ENCODE data around the gene RASSF5.

Gene RASSF5

DNA sequence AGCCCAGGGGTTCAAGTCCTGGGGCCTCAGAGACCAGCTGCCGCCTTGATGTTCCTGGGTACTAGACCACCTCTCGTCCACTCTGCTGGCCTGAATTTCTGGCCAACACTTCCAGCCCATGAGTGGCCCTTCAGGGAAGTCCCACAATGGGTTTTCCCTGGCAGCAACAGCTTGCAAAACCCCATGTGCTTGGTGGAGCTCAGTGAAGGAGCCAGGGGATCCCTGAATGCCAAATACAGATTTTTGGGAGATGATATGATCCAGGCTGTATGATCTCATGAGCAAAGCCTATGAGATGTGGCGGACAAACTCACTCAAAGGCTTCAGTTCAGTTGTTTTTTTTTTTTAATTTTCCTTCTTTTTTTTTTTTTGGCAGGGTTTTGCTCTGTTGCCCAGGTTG, 9.6 kb upstream of the RASSF5 start:
- DNase-seq (ENCODE audit: low spot score): no peak

DNA sequence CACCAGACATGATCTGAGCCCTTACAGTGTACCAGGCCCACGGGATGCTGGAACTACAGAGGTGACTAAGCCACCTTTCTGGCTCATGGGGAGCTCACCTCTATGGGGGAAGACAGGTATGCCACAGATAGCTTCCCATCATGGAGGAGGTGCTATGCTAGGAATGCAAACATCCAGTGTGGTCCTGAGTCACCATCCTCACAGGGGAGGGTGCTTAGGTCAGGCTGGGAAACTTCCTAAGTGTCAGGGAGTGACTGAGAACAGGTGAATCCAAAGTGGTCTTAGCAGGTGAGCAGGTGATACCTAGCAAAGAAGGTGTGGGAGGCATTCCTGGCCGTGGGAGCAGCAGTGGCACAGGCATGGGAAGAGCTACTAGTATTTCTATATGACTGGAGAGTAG, 8.6 kb upstream of the RASSF5 start:
- no peak for DNase-seq (ENCODE audit: low spot score)

DNA sequence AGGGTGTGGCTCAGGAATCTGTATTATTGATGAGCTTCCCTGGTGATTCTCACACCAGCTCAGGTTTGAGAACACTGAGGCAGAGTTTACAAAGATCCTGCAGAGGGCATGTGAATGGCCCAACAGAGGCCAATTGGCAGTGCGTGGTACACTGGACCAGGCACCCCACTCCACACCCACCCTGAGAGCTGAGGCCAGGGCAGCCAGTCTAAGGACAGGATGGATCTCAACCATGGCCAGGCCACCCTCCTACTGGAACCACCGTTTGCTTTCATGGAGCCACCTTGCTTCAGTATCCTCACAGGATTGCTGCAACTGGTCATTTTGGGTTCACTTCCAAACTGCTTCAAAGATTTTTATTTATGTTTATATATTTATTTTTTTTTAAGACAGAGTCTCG, 7.3 kb upstream of the RASSF5 start:
- DNase-seq (ENCODE audit: low spot score): no peak

DNA sequence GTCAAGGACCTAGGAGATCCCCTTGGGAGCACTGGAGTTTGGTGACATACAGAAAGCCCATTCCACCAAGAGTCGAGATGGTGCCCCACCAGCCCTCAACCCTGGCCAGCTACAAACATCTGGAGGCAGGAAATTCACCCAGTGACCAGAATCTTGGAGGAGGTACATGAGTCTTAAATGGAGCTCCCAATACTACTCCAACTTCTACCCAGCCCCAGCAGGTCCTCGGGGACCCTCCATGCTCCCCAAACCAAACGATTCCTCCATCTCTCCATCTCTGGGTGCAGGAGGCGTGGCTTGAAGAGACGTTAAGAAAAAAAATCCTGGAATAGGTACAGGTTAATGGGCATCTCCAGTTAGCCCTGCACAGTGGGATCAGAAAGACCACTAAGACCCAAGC, 5.5 kb upstream of the RASSF5 start:
- no peak for DNase-seq (ENCODE audit: low spot score)

DNA sequence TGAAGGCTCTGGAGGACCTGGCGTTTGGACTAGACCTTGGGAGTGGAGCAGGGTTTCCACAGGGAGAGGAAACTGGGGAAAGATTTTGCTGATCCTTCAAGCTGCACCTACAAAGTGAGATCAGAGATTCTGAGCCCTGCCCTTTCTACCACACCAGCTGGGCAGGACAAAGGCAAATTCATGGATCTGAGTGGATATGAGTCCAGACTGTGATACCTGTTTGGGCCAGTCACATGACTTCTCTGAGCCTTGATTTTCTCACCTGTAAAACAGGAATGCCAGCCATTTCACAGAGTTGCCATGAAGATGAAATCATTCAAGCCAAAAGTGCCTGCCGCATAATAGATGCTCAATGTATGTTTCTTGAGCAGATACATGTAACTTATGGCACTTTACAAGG, 4.9 kb upstream of the RASSF5 start:
- DNase-seq (ENCODE audit: low spot score): no peak

DNA sequence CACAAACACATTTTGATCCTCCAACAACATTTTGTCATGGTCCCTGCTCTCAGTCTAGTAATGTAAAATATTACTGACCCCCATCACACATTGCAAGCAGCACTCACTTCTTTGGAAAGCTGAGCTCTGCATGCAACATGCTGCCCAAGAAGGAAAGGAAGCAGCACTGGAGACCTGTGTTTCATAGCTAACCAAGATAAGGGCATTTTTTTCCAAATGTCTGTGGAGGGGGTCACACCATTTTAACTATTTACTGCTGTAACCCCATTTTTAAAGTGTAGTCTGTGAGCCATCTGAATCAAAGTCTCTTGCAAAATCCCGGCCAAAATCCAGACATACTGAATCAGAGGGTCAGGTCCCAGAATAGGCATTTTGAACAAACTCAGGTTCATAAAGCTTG, 4.5 kb upstream of the RASSF5 start:
- no peak for DNase-seq (ENCODE audit: low spot score)

DNA sequence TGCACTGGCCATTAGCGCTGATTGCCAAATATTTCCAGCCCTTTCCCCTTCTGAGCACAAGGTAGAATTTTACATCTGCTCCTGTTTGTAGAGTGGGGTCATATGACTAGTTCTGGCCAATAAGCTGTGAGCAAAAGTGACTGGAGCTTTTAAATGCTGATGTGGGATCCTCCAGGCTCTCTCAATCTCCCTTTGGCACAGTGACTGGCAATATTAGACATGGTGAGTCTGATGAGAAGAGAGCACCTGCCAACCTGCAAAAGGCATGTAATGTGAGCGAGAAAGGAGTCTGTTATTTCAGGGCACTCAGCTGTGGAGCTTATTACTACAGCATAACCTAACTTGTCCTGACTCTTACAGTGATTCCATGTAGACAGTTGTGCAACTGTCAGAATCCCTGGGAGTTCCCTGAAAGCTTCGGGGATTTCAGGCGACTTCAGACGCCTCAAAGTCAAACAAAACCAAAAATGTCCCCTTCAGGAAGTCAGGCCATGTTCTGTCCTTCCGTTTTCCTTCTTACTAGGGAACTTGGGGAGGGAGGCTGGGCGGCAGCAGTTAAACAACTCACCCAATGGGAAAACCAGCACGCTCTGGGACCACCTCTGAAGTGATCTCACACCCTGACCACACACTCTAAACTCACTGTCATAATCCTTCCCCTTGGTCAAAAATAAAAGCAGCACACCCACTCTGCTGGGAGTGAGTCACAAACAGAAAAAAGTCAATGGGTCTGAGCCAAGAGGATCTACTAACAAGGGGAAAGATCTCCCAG, 3.6 kb upstream of the RASSF5 start:
- DNase-seq (ENCODE audit: low spot score): peak; percentile 91

DNA sequence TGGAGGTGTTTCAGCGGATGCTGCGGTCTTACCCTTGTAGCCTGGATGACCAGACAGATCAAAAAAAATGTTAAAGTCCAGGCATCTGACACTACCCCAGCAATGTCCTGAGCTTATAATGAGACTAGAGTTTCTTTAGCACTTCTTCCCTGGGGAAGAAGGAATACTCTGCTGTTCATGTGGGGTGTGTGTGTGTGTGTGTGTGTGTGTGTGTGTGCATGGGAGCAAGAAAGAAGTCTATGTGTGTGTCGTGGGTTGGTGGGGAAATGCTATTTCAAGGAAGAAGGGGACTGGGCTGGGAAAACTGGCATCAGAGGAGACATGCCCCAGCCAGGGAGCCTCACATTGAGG, 3.0 kb upstream of the RASSF5 start:
- no peak for DNase-seq (ENCODE audit: low spot score)

DNA sequence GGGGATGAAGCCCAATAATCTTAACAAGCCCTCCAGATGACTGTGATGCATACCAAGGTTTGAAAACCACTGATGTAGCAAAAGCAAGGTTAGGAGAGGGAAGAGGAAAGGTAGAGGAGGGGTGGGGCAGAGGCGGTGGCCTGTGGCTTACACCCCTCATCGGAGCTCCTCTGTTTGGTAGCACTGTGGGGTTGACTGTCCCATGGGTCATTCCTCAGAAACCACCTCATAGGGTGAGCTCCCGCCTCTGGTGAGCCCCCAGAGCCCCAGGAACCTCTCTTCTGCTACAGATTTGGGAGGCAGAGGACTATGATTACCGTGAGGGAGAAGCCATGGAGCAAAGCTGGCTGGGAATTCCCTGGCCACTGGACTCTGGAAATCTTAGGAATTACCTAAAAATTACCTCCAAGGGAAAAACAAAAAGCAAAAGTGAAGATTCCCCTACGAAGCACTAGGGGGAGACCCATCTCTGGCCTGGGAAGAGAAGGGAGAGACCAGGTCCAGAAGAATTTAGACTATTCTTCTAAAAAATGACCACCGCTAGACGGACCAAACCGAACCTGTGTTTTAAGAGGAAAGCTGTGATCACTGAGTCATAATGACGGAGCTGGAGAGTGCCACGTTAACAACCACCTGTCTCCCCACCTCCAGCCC, 1.5 kb upstream of the RASSF5 start:
- peak; percentile 34 for DNase-seq (ENCODE audit: low spot score)

DNA sequence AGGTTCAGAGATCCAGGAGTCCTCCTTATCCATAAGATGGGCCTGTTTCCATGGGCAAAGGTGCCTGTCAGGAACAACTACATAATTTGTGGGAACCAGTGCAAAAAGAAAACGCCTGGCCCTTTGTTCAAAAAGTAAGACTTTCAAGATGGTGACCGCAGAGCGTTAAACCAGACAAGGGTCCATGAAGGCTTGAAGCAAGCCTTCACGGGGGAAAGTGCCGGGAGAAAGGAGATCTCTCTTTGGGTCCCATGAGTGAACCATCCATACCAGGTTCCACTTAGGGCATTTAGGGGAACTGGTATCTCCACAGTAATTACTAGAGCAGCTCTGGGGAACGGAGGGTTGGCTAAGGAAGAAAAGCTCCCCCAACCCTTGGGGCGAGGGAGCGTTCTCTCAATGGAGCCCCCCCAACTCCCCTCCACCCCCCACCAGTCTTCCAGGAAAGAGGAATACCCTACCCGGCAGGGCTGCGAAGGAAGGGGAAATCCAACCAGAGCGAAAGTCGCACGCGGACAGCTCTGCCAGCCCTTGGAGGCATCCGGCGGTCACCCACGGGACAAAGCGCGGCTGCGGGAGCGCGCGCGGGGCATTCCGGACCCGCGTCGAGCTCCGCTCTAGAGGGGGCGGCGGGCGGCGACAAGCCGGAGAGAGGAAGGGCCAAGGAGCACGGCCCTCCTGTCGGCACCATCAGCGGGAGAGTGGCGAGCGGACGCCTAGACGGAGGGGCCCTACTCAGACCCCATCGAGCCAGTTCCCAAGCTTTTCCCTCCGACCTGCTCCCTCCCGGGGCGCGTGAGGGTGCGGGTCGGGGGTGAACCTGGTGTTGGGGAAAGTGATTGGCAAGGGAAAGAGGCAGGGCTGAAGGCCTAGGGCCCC, 687 bp upstream of the RASSF5 start:
- DNase-seq (ENCODE audit: low spot score): no peak

DNA sequence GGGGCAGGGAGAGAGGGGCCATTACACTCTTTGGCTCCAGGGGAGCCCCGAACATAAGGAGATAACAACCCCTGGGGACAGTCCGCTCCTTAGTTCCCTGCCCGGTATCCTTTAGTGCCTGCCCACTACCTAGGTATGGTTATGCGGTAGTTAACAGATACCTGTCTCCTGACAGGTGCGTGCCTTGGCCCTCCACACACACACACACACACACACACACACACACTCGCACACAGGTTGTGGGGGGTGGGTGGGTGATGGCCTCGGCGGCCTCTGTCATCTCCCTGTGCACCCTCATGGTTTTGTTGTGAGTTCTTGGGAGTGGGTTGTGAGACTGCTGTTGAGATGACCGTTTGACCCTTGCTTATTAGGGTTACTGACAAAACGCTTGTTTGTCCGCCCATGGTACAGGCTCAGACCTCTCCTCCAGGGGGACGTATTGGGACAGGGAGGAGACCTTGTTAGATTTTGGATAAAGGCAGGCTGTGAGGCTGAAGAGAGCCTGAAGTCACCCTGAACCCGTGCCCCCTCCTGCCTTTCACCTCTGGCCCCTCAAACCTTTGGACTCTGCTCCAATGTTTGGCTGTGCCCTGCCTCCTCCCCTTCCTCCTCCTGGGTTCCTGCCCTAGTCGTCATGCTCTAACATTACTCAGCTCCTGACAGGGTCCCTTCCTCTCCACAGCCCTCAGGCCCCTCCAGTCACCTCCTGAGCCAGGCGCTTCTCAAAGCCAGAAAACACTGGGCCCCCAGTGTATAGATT, 979 bp downstream of the RASSF5 start:
- no peak for DNase-seq (ENCODE audit: low spot score)

DNA sequence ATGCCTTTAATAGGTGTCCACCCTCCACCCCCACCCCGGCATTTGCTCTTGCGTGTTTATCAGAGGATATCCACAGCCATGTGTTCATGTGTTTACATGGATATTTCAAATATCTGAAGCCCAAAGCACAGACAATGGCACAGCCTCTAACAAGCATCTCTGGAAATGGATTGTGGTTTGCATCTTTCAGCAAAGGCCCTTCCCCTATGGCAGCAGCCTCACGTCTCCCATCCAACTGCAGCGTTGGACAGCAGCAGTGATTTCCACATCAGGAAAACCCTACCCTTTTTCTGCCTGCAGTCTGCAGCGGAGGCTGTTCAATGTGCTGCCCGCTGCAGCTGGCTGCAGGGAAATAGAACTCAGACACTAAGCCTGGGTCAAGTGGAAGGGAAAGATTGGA, 1.6 kb downstream of the RASSF5 start:
- DNase-seq (ENCODE audit: low spot score): no peak

DNA sequence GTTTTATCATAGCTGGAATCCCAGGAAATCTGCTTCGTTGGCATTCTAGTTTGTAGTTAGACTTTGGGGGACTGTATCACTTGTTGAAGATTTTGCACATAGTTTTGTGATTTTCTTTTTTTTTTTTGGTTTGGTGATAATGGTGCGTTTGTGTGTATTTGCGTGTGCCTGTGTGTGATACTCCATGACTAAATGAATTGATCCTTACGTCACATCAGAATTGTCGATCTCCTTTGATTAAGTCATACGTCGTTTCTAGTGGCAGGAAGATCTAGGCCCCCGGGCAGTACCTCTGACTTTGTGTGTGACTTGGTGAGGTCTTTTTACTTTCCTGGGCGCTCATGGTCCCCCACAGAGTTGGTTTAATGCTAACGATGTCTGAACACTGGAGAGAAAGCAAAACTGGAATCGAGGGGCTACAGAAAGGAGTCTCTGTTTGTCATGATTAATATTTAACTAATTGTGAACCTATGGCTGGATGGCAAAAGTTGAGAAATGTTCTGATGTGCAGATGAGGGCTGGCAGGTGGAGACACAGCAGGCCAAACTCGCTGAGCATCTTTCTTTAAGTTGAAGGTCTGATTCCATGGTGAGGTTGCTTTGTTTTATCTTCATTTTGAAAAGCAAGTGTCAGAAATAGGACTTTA, 2.4 kb downstream of the RASSF5 start:
- DNase-seq (ENCODE audit: low spot score): no peak

DNA sequence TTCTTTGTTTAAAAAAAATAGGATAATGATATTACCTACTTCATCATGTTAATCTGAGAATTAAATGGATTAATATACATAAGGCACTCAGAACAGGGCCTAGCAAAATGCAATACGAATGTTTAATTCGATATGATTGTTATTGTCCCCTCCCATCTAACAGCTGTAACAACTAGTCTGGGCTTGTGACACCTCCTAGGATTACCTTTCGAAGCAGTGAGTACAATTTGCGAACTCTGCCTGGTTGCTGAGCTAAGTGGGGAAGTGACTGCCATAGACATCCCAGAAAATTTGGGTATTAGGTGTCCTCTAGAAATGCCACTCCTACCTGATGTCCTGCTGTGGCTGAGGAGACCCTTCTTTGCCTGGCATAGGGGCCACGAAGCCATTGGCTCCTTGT, 3.0 kb downstream of the RASSF5 start:
- no peak for DNase-seq (ENCODE audit: low spot score)

DNA sequence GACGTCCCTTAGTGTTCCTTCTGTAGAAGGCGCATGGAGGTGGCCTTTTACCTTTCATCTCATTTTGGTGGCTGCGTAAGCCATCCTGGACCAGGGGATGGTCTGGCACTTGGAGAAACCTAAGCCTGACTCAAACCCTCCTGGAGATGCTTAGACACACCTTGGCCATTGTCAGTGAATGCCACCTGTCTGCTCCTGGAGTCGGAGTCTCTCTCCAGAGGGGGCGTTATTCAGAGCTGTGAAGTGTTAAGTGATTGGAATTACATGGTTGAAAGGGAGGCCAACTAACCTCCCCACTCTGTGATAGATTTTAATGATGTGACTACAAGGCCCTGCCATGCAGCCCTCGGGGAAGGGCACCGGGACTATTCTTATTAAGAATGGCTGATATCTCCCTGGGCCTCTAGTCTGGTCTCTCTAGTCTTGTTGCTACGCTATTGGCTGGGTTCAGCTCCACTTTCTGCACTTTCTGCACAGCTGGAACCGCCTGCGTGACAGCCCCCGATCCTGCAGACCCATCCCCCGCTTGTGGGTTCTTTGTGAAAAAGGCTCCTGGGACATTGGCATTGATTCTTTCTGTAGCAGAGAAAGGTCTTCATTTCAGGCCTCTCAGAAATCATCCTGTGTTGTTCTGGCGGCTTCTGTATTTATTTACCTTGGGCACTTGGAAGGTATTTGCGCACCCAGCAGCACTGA, 4.2 kb downstream of the RASSF5 start:
- DNase-seq (ENCODE audit: low spot score): no peak

DNA sequence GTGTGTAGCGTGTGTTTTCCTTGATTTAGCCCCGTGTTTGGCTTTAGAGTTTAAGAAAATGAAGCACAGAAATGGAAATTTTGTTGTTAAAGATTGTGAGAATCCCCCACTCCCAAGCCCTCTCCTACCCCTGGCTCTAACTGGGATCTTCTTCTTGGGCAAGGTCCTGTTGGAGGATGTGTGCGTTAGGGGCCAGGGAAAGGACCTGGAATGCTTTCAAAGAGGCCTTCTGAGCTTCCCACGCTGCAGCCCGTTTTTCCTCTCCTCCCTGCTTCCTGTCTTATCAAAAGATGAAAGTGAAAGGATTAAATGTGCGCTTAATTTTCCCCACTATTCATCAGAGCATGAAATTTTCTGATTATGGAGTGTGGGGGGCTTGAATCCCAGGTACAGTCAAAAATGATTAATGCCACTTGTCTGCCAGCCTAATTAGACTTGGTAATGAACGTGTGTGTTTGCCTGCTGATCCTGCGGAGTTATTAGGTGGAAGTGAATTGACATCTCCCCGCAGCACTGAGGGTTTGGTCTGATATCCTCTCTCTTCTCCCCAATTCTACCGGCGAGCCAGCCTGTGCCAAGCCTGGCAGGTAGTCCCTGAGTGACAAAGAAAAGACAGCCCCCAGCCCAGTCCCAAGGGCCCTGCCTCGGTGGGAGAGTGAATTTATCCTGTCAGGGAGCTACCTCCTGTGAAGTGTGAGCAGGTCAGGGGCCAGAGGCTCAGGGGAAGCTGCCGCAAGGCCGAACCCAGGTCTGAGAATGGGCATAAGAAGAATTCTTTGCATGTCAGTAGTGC, 4.9 kb downstream of the RASSF5 start:
- DNase-seq (ENCODE audit: low spot score): no peak

DNA sequence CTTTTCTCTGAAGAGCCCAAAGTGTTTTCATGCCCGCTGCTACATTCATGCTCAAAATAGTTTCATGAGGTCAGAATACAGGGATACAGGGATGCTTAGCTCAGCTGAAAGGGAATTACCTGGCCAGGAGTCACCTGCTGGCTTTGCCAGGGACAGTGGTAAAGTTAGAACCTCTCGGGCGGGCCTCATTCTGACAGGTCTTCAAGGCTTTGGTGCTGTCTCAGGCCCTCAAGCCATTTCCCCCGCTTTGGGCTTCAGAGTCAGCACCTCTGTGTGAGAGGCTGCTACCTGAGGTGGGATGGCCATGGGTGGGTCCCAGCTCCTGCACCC, 5.5 kb downstream of the RASSF5 start:
- no peak for DNase-seq (ENCODE audit: low spot score)

DNA sequence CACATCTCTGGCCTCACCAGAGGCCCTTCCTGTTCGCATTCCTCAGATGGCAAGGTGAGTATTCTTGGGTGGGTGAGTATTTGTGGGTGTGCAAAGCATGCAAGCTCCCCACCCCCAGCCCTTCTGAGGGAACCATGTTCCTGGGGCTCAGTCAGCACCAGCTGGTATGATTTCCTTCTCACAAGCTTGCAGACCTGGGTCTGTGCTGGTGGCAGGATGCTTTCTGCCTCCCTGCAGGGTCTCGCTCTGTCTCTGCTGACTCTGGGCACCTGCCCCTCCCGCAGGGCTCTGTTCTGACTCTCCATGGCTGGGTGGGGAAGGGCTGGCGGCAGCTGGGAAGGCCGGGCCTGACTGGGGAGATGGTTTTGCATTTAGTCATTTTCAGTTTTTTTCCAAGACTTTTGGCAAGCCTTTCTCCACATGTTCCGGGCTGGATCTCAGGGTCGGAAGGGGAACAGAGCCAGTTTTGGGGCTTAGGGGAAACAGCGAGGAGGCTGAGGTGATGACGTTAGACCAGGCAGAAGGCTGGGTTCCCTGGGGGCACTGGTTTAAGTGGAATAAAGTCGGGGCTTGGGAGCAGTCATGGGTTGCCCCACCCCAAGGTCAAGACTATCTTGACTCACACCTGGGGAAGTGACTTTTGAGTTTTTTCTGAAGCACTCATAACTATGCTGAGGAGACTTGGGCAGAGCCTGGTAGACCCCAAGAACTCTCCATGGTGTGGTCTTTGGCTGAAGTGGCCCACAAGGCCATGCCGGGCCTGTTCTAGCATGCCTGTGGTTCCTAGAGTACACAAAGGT, 6.2 kb downstream of the RASSF5 start:
- DNase-seq (ENCODE audit: low spot score): no peak

DNA sequence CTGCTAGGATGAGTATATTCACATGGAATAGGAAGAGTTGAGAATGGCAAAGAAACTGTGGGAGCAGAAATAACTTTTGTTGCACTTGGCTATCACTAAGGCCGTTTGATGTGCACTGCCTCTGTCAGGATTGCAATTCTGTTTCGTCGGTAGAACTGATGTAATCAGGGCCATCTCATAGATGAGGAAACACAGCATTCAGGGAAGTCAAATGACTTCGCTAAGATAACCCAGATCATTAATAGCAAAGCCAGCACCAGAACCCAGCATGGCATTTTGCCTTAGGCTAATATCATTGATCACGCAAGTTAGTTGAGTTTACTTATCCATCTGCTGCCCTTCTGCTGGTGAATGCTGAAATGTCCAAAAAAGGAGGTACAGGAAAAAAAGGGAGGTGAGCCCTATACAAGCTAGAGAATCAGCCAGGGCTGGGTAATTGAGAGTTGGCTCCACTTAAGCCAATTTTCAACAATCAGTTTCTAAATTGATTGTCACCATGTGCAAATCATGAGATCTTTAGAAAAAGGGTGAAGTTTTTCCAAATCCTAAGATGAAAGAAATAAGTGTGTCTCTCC, 7.6 kb downstream of the RASSF5 start:
- DNase-seq (ENCODE audit: low spot score): no peak

DNA sequence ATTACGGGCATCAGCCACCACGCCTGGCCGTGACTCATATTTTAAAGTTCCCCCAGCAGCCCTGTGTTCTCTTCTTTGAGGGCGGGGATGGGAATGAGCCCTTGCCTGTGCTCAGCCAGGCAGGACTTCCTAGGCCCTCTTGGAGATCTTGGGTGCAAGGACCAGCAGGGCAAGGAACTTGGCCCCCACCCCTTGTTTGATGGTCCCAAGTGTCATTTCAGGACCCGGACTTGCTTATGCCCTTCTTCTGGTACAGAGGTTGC, 9.3 kb downstream of the RASSF5 start:
- no peak for DNase-seq (ENCODE audit: low spot score)

All from COLO829 (cell line).